HepG2 (cell line): ENCODE measurements around the gene NMU. TPM values are rescaled to one million over a fixed set of nuclear protein-coding genes. Genes with fewer than 3 reads are reported as not detected.

Source experiments
- ARID3A ChIP-seq: IDR thresholded peaks from 2 replicates; pipeline ENCODE4 v1.6.1; 2012; ENCODE audit warnings: low read depth, low read length, improper control_type of control experiment
- ARNTL ChIP-seq: sonication (generic); formaldehyde crosslinking; IDR thresholded peaks from 2 replicates; pipeline ENCODE4 v1.4.0; 2020; ENCODE audit warnings: mild to moderate bottlenecking, missing genetic modification reagents
- CHD4 ChIP-seq: fragments of 200-600 bp; sonication (generic); IDR thresholded peaks from 2 replicates; pipeline ENCODE4 v1.7.0; 2017; ENCODE audit warnings: mild to moderate bottlenecking, low read length, borderline replicate concordance
- KAT8 ChIP-seq: IDR thresholded peaks from 2 replicates; pipeline ENCODE4 v1.6.1; 2016; ENCODE audit warnings: missing genetic modification reagents, missing compliant biosample characterization
- NFAT5 ChIP-seq: sonication (generic); formaldehyde crosslinking; IDR thresholded peaks from 2 replicates; pipeline ENCODE4 v1.4.0; 2020; ENCODE audit warnings: missing genetic modification reagents
- RNF219 ChIP-seq: sonication (generic); formaldehyde crosslinking; IDR thresholded peaks from 2 replicates; pipeline ENCODE4 v1.5.0; 2020; ENCODE audit warnings: mild to moderate bottlenecking, missing genetic modification reagents
- TBP ChIP-seq: sonication (generic); formaldehyde crosslinking; IDR thresholded peaks from 2 replicates; pipeline ENCODE4 v1.5.0; 2020; ENCODE audit warnings: missing genetic modification reagents
- ZBTB49 ChIP-seq: sonication (generic); formaldehyde crosslinking; IDR thresholded peaks from 2 replicates; pipeline ENCODE4 v1.4.0; 2020; ENCODE audit warnings: missing genetic modification reagents, borderline replicate concordance
- ZNF512 ChIP-seq: sonication (generic); formaldehyde crosslinking; IDR thresholded peaks from 2 replicates; pipeline ENCODE4 v1.4.0; 2020; ENCODE audit warnings: mild to moderate bottlenecking, missing genetic modification reagents
- ZNF746 ChIP-seq: sonication (generic); formaldehyde crosslinking; IDR thresholded peaks from 2 replicates; pipeline ENCODE4 v1.8.0; 2022; ENCODE audit warnings: mild to moderate bottlenecking, missing genetic modification reagents
- ZSCAN22 ChIP-seq: sonication (generic); formaldehyde crosslinking; IDR thresholded peaks from 2 replicates; pipeline ENCODE4 v1.4.0; 2020; ENCODE audit warnings: mild to moderate bottlenecking, missing genetic modification reagents
- polyA plus RNA-seq, 8 experiments: library from polyadenylated mRNA; depleted of rRNA in 3 of 8; stranded (reverse) in 7 of 8; unstranded in 1 of 8; fragments of >200 nt; fragmentation: Illumina TruSeq in 4 of 8; extraction: Trizol in 4 of 8; gene quantifications; 2 replicates each; pipeline versions ENCODE4 v1.2.1 to v1.2.3, GENCODE V29; 2011 to 2016; ENCODE audit warnings: low read depth in 4 of 8, missing spikeins in 1 of 8, mixed read lengths in 1 of 8; ENCODE audit not compliant: insufficient read depth in 1 of 8
- total RNA-seq, 5 experiments: library from RNA; depleted of rRNA; stranded (reverse); fragments of >200 nt; fragmentation: Illumina TruSeq; extraction: Trizol; gene quantifications; 2 replicates each; pipeline ENCODE4 v1.2.3, GENCODE V29; 2016; ENCODE audit warnings: low read depth in 1 of 5

NMU gene
- total and polyA plus RNA-seq, 2 of the 13 experiments (the other 11 are each of a cell fraction or from before 2014, with no cell fraction given), result not detected

- no peak for TF ChIP-seq ZBTB49
- no peak for TF ChIP-seq ARNTL (CRISPR knock-in tag)
- no peak for TF ChIP-seq ZSCAN22 (CRISPR knock-in tag)
- TF ChIP-seq KAT8 (CRISPR knock-in tag), result peak; percentile 50
- TF ChIP-seq ARID3A, result no peak
- no peak for TF ChIP-seq RNF219
- no peak for TF ChIP-seq ZNF746
- no peak for TF ChIP-seq NFAT5 (CRISPR knock-in tag)
- TF ChIP-seq ZNF512 (CRISPR knock-in tag), result no peak
- TF ChIP-seq CHD4, result no peak
- no peak for TF ChIP-seq TBP (CRISPR knock-in tag)
These were observed 89.2 kb downstream of the NMU start, which contains the start of gene CLOCK (continued) for GRCh38 chr4:55546756-55547465.
